Vagina (tissue), 2 donors: ENCODE data around the gene REX1BD. TPM values are rescaled to one million over a fixed set of nuclear protein-coding genes. Genes with fewer than 3 reads are reported as not detected.

Experiments
- DNase-seq, 2 donors: peaks; one replicate each; pipeline ENCODE4 v3.0.0-alpha.2; 2017; ENCODE audit errors: extremely low spot score in 2 of 2
- H3K27ac ChIP-seq: fragments of 200-600 bp; sonication (generic); one replicate; pipeline ENCODE4 v1.5.1; 2019
- H3K27me3 ChIP-seq: fragments of 200-600 bp; sonication (generic); one replicate; pipeline ENCODE4 v1.5.1; 2019
- H3K36me3 ChIP-seq, 2 donors: fragments of 200-600 bp; sonication (generic); one replicate each; pipeline ENCODE4 v1.5.1; 2017 to 2019
- H3K4me1 ChIP-seq: fragments of 200-600 bp; sonication (generic); one replicate; pipeline ENCODE4 v1.5.1; 2019
- H3K4me3 ChIP-seq, 2 donors: fragments of 200-600 bp; sonication (generic); 1 replicate in 1 of 2; 2 replicates in 1 of 2; pipeline ENCODE4 v1.5.1; 2016 to 2019
- H3K9me3 ChIP-seq: fragments of 200-600 bp; sonication (generic); one replicate; pipeline ENCODE4 v1.5.1; 2019
- CTCF ChIP-seq, 3 experiments: fragments of 450-650 bp in 2 of 3; fragments of 200-600 bp in 1 of 3; sonication (generic) in 1 of 3; IDR thresholded peaks; one replicate each; pipeline ENCODE4 v1.5.1; 2017 to 2019; ENCODE audit warnings: antibody characterized with exemption in 3 of 3, mild to moderate bottlenecking in 2 of 3, moderate library complexity in 2 of 3
- POLR2A ChIP-seq, 2 donors: fragments of 450-650 bp; IDR thresholded peaks; one replicate each; pipeline ENCODE4 v1.6.1; 2017; ENCODE audit warnings: antibody characterized with exemption in 2 of 2, mild to moderate bottlenecking in 2 of 2, moderate library complexity in 2 of 2
- POLR2AphosphoS5 ChIP-seq, 2 donors: sonication (generic); formaldehyde crosslinking; IDR thresholded peaks; one replicate each; pipeline ENCODE4 v1.9.0; 2017; ENCODE audit warnings: antibody characterized with exemption in 2 of 2, mild to moderate bottlenecking in 2 of 2, low read depth in 1 of 2; ENCODE audit not compliant: insufficient read depth in 1 of 2
- intact Hi-C: fragments of 100-400 bp; cut with DNase I; formaldehyde crosslinking; loops from one replicate; pipeline ENCODE4 v1.15.1; 2023
- total RNA-seq: library from RNA; depleted of rRNA; stranded (reverse); fragments of >200 nt; gene quantifications from one replicate; pipeline ENCODE4 v1.2.3, GENCODE V29; 2016

The REX1BD gene
- total RNA-seq, 1 donor from 2014 or later, result 124 TPM

GRCh38 chr19:18594096-18594823 lies 5.7 kb downstream of the REX1BD start:
- Histone ChIP-seq H3K27me3 (no peaks in the 10 kb centered on the region), H3K36me3 (peaks cover 0 to 8% of the 10 kb centered on the region in 2 donors), H3K4me1 (peaks cover 41% of the 10 kb centered on the region), H3K27ac (peak overlapping the region; percentile 46), H3K4me3 (peak overlapping the region; percentile 29 to 51), H3K9me3 (no peaks in the 10 kb centered on the region)
- no peak for TF ChIP-seq POLR2A (IDR thresholded peaks at IDR 0.05)
- TF ChIP-seq CTCF (IDR thresholded peaks at IDR 0.05), result peak; percentile 69 to 93 (median 82)
- TF ChIP-seq POLR2AphosphoS5 (IDR thresholded peaks at IDR 0.05; ENCODE audit: insufficient read depth in 1 of 2, low read depth in 1 of 2), result no peak
- intact Hi-C loops, result loop anchor here (5.0 to 10.0 kb wide), 3 partner anchors 81 to 258 kb away; no protein-coding TSS in a partner anchor
- DNase-seq, result no peak

- no peaks in the 10 kb centered on the region for H3K9me3 ChIP-seq
- DNase-seq, result no peak
- H3K27ac ChIP-seq, result no peak overlapping the region
- no peak for TF ChIP-seq POLR2A (IDR thresholded peaks at IDR 0.05)
- TF ChIP-seq POLR2AphosphoS5 (IDR thresholded peaks at IDR 0.05; ENCODE audit: insufficient read depth in 1 of 2, low read depth in 1 of 2), result no peak
- TF ChIP-seq CTCF (IDR thresholded peaks at IDR 0.05), result no peak
- H3K4me3 ChIP-seq, result peak overlapping the region; percentile 29 to 51
- no peaks in the 10 kb centered on the region for H3K27me3 ChIP-seq
- peaks cover 35% of the 10 kb centered on the region for H3K4me1 ChIP-seq
- H3K36me3 ChIP-seq, result peaks cover 0 to 8% of the 10 kb centered on the region in 2 donors
- intact Hi-C loops, result loop anchor here (5.0 to 10.0 kb wide), 3 partner anchors 80 to 257 kb away; no protein-coding TSS in a partner anchor
Measured at GRCh38 chr19:18594824-18595373, 6.3 kb downstream of the REX1BD start.

- H3K27ac ChIP-seq, result no peak overlapping the region
- H3K4me3 ChIP-seq, result no peak overlapping the region
- H3K27me3 ChIP-seq, result no peaks in the 10 kb centered on the region
- H3K9me3 ChIP-seq, result no peaks in the 10 kb centered on the region
- no peak for DNase-seq
- H3K4me1 ChIP-seq, result peaks cover 29% of the 10 kb centered on the region
- TF ChIP-seq POLR2A (IDR thresholded peaks at IDR 0.05), result no peak
- no peak for TF ChIP-seq POLR2AphosphoS5 (IDR thresholded peaks at IDR 0.05; ENCODE audit: insufficient read depth in 1 of 2, low read depth in 1 of 2)
- no peak for TF ChIP-seq CTCF (IDR thresholded peaks at IDR 0.05)
- H3K36me3 ChIP-seq, result peaks cover 0 to 7% of the 10 kb centered on the region in 2 donors
- intact Hi-C loops, result loop anchor here (10.0 kb wide), 1 partner anchor 79 kb away; no protein-coding TSS in a partner anchor
Measured at GRCh38 chr19:18595475-18595874, 6.9 kb downstream of the REX1BD start.

- H3K9me3 ChIP-seq, result no peaks in the 10 kb centered on the region
- TF ChIP-seq CTCF (IDR thresholded peaks at IDR 0.05) (no peak), POLR2AphosphoS5 (IDR thresholded peaks at IDR 0.05; ENCODE audit: insufficient read depth in 1 of 2, low read depth in 1 of 2) (no peak), POLR2A (IDR thresholded peaks at IDR 0.05) (no peak)
- H3K27ac ChIP-seq, result no peak overlapping the region
- no peaks in the 10 kb centered on the region for H3K36me3 ChIP-seq
- intact Hi-C loops, result loop anchor here (10.0 kb wide), 1 partner anchor 78 kb away; no protein-coding TSS in a partner anchor
- peaks cover 24% of the 10 kb centered on the region for H3K4me1 ChIP-seq
- H3K4me3 ChIP-seq, result no peak overlapping the region
- no peaks in the 10 kb centered on the region for H3K27me3 ChIP-seq
- DNase-seq, result no peak
Measured at GRCh38 chr19:18596752-18597157, 8.2 kb downstream of the REX1BD start.
